Psoas muscle (tissue), 8 donors: Measurements from ENCODE around the gene C3orf38. TPM values are rescaled to one million over a fixed set of nuclear protein-coding genes. Genes with fewer than 3 reads are reported as not detected.
"Not testable (repeated sequence)": the region's sequence is repeated elsewhere in the genome, so short reads cannot be mapped to it uniquely, and the experiment has no call there.

Experiments
- ATAC-seq, 4 donors: fragments of 200-7000 bp; cut with Tn5 transposase; one replicate each; pipeline ENCODE4 v1.9.1; 2020; ENCODE audit warnings: moderate library complexity in 3 of 4, mild to moderate bottlenecking in 2 of 4
- DNase-seq, 2 donors: peaks; one replicate each; pipeline ENCODE4 v3.0.0-alpha.2; 2020
- H3K27ac ChIP-seq: fragments of 200-600 bp; one replicate; pipeline ENCODE4 v1.8.0; 2022
- H3K27me3 ChIP-seq, 3 donors: fragments of 200-600 bp in 1 of 3; one replicate each; pipeline versions ENCODE4 v1.6.1 to v1.8.0; 2013 to 2022; ENCODE audit warnings: low read length in 2 of 3, mild to moderate bottlenecking in 2 of 3, moderate library complexity in 1 of 3; ENCODE audit not compliant: insufficient read depth in 3 of 3
- H3K36me3 ChIP-seq, 2 donors: fragments of 200-600 bp in 1 of 2; one replicate each; pipeline versions ENCODE4 v1.6.1 to v1.8.0; 2013 to 2022; ENCODE audit warnings: low read depth in 1 of 2, mild to moderate bottlenecking in 1 of 2, moderate library complexity in 1 of 2; ENCODE audit not compliant: insufficient read depth in 1 of 2
- H3K4me1 ChIP-seq: fragments of 200-600 bp; one replicate; pipeline ENCODE4 v1.8.0; 2022
- H3K4me3 ChIP-seq: fragments of 200-600 bp; one replicate; pipeline ENCODE4 v1.8.0; 2022; ENCODE audit warnings: mild to moderate bottlenecking
- H3K9me3 ChIP-seq: fragments of 200-600 bp; one replicate; pipeline ENCODE4 v1.8.0; 2022
- WGBS, 3 donors: extraction: QIAGEN DNeasy Blood & Tissue Kit; methylation state at CpG; one replicate each; pipeline versions ENCODE4 v1.1.6 to v1.1.7; 2013; 5-methylcytosine and 5-hydroxymethylcytosine counted together
- intact Hi-C, 2 donors: fragments of 100-400 bp; cut with DNase I; formaldehyde crosslinking; loops; one replicate each; pipeline versions ENCODE4 v1.11.0 to v1.14.2; 2022
- polyA plus RNA-seq, 3 donors: library from polyadenylated mRNA; stranded (reverse); fragments of 200-250 nt; gene quantifications; one replicate each; pipeline ENCODE4 v1.2.3, GENCODE V29; 2013
- total RNA-seq, 4 donors: library from RNA; stranded (reverse); fragmentation: NEBNext Ultra II Directional in 2 of 4; extraction: Animal tissue kit (Norgen Biotek cat#: 25700) in 2 of 4; gene quantifications; one replicate each; pipeline versions ENCODE4 v1.2.1 to v1.2.4, GENCODE V29; 2021 to 2023
- TF ChIP-seq, protein P1 (sequence below): fragments of 200-600 bp; IDR thresholded peaks from one replicate; pipeline ENCODE4 v1.8.0; 2022; ENCODE audit warnings: antibody characterized with exemption
- donor health status: healthy with polysubstance abuse.
- donor health status: DM: no; HTN: no; CAD: no; lungs with moderate emphysema.
- donor health status: Bipolar disorder and iron deficiency.
- donor health status: healthy.
- donor health status: DM: yes; HTN: yes; CAD: no.
- donor health status: DM: no; HTN: no; CAD: no.
- donor health status: DM: no; HTN: no; CAD: no.
- donor health status: DM: yes; HTN: yes; CAD: no.

C3orf38 gene
- total and polyA plus RNA-seq, 7 donors, result 6.5 to 14.8 (median 10.1) TPM

DNA sequence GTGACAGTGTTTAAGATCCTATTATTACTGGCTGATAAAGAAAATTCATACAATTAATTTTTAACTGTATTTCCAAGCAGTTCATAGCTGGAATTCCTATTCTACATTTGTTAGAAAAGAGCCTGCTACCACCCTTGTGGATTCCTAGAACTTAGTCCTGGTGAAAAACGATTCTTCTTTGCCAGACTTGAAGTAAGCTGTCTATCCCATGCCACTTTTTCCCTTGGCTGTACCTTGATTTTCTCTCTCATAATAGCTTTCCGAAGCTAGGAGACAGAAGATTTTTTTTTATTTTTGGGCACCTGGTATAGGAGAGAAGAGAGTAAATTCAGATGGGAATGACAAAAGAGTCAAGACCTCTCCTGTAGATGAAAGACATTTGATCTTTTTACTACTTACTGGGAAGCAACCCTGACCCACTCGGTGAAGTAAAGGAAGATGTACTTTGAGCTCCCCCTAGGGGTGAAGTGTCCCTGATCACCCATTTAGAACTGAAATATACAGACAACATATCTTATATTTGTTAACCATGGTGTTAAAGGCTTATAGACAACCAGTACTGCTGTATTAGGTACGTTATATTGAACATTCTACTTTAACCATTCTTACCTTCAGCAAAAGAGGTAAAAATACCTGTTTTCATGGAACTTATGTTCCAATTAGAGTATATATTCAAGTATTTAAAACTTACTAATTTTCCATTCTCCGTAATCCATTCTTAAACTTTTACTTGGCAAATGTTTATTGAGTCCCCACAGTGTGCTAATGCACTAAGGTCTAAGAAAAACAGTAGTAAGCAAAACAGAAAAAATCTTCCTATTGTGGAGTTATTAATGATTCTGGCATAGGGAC, 36.2 kb upstream of the C3orf38 start:
- peaks cover 0 to 26% of the 10 kb centered on the region in 2 donors for H3K36me3 ChIP-seq
- H3K27me3 ChIP-seq, result no peaks in the 10 kb centered on the region
- DNase-seq, result no peak
- TF ChIP-seq, protein P1, sequence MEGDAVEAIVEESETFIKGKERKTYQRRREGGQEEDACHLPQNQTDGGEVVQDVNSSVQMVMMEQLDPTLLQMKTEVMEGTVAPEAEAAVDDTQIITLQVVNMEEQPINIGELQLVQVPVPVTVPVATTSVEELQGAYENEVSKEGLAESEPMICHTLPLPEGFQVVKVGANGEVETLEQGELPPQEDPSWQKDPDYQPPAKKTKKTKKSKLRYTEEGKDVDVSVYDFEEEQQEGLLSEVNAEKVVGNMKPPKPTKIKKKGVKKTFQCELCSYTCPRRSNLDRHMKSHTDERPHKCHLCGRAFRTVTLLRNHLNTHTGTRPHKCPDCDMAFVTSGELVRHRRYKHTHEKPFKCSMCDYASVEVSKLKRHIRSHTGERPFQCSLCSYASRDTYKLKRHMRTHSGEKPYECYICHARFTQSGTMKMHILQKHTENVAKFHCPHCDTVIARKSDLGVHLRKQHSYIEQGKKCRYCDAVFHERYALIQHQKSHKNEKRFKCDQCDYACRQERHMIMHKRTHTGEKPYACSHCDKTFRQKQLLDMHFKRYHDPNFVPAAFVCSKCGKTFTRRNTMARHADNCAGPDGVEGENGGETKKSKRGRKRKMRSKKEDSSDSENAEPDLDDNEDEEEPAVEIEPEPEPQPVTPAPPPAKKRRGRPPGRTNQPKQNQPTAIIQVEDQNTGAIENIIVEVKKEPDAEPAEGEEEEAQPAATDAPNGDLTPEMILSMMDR, result peak; percentile 74
- intact Hi-C loops, result loop anchor here (5.0 to 10.0 kb wide), 4 partner anchors 56 to 759 kb away; partner anchors contain the start of genes CGGBP1 (in 1 of the 2), HTR1F (in 1 of the 2) and ZNF654 (in 1 of the 2)
- peak; percentile 70 to 96 (median 84) for ATAC-seq
- no peak overlapping the region for H3K27ac ChIP-seq
- H3K9me3 ChIP-seq, result no peaks in the 10 kb centered on the region
- no peak overlapping the region for H3K4me3 ChIP-seq
- no peaks in the 10 kb centered on the region for H3K4me1 ChIP-seq
- 39 to 48% (median 46%) methylated on average over 5 of the region's 5 CpGs for WGBS, 3 donors

DNA sequence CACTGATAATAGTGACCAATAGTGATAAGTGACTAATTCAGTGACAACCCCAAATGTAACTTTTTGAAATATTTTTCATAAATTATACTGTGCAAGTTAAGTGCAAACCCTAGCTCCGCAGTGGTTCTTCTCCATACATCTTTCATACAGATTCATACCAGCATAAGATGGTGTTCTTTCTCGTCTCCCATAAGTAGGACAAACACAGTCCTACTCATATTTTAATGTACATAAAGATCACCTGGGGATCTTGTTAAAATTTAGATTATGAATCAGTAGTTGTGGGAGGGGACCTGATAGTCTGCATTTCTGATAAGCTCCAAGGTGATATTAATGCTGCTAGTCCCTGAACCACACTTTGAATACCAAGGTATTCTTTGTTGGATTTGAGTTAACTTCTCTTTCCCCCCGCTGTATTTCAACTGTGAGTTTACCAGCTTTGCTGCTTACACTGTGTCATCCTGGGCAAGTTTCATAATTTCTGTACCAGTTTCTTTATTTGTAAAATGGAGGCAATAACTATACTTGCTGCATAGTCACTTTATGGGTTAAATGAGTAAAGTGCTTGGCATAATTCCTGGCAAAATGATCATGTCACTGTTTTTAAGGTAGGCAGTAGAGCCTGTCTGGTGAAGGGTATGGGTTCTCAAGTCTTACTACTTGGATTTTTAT, 34.7 kb upstream of the C3orf38 start:
- TF ChIP-seq, protein P1, result no peak
- Histone ChIP-seq H3K27me3 (no peaks in the 10 kb centered on the region), H3K9me3 (no peaks in the 10 kb centered on the region), H3K4me1 (no peaks in the 10 kb centered on the region), H3K36me3 (peaks cover 0 to 27% of the 10 kb centered on the region in 2 donors), H3K4me3 (no peak overlapping the region), H3K27ac (no peak overlapping the region)
- ATAC-seq (no peak), DNase-seq (no peak)
- intact Hi-C loops, result loop anchor here (5.0 to 10.0 kb wide), 4 partner anchors 58 to 760 kb away; partner anchors contain the start of genes CGGBP1 (in 1 of the 2), HTR1F (in 1 of the 2) and ZNF654 (in 1 of the 2)
- WGBS, 3 donors, result 94 to 98% (median 96%) methylated on average over 3 of the region's 3 CpGs

DNA sequence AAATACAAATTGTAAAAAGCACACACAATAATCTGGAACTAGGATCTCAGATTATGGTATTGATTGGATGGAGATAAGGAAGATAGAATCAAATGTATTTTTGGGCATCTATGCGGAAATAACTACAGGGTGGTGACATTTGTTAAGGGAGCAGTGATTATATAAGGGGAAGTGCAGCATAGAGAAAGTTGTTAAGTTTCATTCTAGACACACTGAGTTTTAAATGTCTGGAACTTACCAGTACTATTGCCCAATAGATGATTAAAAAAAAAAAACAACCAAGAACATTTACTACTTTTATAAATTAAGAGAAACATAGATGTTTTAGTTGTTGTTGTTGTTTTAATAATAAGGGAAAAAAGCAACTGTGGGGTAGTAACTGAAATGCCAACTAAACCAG, 32.1 kb upstream of the C3orf38 start:
- H3K4me3 ChIP-seq, result no peak overlapping the region
- H3K9me3 ChIP-seq, result no peaks in the 10 kb centered on the region
- ATAC-seq (no peak), DNase-seq (no peak)
- H3K36me3 ChIP-seq, result peaks cover 0 to 27% of the 10 kb centered on the region in 2 donors
- intact Hi-C loops, result loop anchor here (10.0 kb wide), 3 partner anchors 323 to 763 kb away; partner anchors contain the start of gene HTR1F (in 1 of the 2)
- 30 to 48% (median 41%) methylated on average over 1 of the region's 1 CpG for WGBS, 3 donors
- H3K4me1 ChIP-seq, result no peaks in the 10 kb centered on the region
- TF ChIP-seq, protein P1, result no peak
- no peaks in the 10 kb centered on the region for H3K27me3 ChIP-seq
- H3K27ac ChIP-seq, result no peak overlapping the region

DNA sequence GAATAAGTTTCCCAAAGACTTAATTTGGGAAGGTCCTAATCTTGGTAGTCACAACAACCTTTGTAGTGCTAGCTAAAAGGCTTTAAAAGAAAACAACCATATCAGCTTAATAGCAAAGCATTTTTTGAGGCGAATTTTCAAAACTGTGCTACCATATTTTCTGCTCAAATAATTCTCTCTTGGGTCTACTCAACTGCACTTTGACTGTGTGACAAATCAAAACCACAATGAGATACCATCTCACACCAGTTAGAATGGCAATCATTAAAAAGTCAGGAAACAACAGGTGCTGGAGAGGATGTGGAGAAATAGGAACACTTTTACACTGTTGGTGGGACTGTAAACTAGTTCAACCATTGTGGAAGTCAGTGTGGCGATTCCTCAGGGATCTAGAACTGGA, 31.2 kb upstream of the C3orf38 start:
- ATAC-seq, H3K4me3 ChIP-seq, H3K4me1 ChIP-seq, DNase-seq, H3K9me3 ChIP-seq, H3K27ac ChIP-seq, H3K27me3 ChIP-seq: not testable (repeated sequence)
- intact Hi-C loops, result loop anchor here (10.0 kb wide), 3 partner anchors 324 to 764 kb away; partner anchors contain the start of gene HTR1F (in 1 of the 2)
- 94 to 100% (median 98%) methylated on average over 1 of the region's 2 CpGs for WGBS, 3 donors
- peaks cover 0 to 27% of the 10 kb centered on the region in 2 donors for H3K36me3 ChIP-seq

DNA sequence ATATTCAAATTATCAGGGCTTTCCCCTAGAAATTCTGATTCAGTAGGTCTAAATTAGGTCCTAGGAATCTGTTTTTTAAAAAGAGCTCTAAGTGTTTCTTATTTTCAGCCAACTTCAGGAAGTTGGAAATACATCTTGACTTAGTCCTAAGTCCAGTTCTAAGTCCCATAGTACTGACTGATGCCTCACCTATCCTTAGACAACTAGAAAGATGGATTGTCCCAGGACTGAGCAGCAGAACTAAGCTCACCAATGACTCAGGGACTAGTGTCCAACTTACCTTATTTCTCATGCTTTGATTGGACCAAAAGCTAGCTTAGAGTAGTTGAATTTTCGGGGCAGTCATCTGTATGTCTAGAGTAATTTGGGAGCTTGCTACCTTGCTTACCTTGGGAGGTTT, 26.2 kb upstream of the C3orf38 start:
- H3K27me3 ChIP-seq, result no peaks in the 10 kb centered on the region
- peaks cover 2% of the 10 kb centered on the region in 2 donors for H3K36me3 ChIP-seq
- ATAC-seq (no peak), DNase-seq (no peak)
- H3K4me3 ChIP-seq, result no peak overlapping the region
- TF ChIP-seq, protein P1, result no peak
- 97 to 100% (median 97%) methylated on average over 1 of the region's 1 CpG for WGBS, 3 donors
- H3K27ac ChIP-seq, result no peak overlapping the region
- H3K4me1 ChIP-seq, result no peaks in the 10 kb centered on the region
- H3K9me3 ChIP-seq, result no peaks in the 10 kb centered on the region
- intact Hi-C loops, result no loop called here
